K562 (cell line): Measurements from ENCODE around the gene TXNL1. TPM values are rescaled to one million over a fixed set of nuclear protein-coding genes. Genes with fewer than 3 reads are reported as not detected.

Source experiments
- ATAC-seq: fragments of 200-7000 bp; cut with Tn5 transposase; 3 replicates; pipeline ENCODE4 v1.9.1; 2020; ENCODE audit warnings: moderate library complexity
- Bru-seq: library from RNA; stranded (reverse); fragments of 400-500 nt; gene quantifications from one replicate; lab custom pipeline; 2021; lab: Mats Ljungman, UMichigan
- BruChase-seq, 2 experiments: library from RNA; stranded (reverse); fragments of 400-500 nt; gene quantifications; one replicate each; lab custom pipeline; 2021; lab: Mats Ljungman, UMichigan
- BruUV-seq: library from RNA; stranded (reverse); fragments of 400-500 nt; replicated peaks from 2 replicates; lab custom pipeline; 2021; lab: Mats Ljungman, UMichigan
- CTCF ChIA-PET: fragments of 300-600 bp; formaldehyde crosslinking; extraction: SDS; loops from one replicate; lab custom pipeline; 2021; ENCODE audit warnings: low intra/inter-chr PET ratio; lab: Yijun Ruan, JAX
- POLR2A ChIA-PET: fragments of 300-600, 350-650 bp; sonication (Branson Sonifier 250); formaldehyde crosslinking; extraction: SDS; loops from one replicate; lab custom pipeline; 2021; ENCODE audit warnings: antibody characterized with exemption, inconsistent platforms; lab: Yijun Ruan, JAX
- DNase-seq, 4 experiments: peaks; one replicate each; pipeline versions ENCODE4 v3.0.0 to v3.0.0-alpha.2; 2011 to 2018; ENCODE audit warnings: low spot score in 3 of 4, mixed read lengths in 3 of 4; ENCODE audit errors: extremely low read depth in 1 of 4
- FAIRE-seq: peaks from 2 replicates; lab custom pipeline; 2011; peaks lifted over from hg19 to GRCh38; lab: Jason Lieb, UNC
- H2AFZ ChIP-seq: 2 replicates; pipeline ENCODE4 v1.6.0; 2011; ENCODE audit warnings: low read depth, low read length, control low read depth, inconsistent platforms
- H3K27ac ChIP-seq: fragments of 200-600 bp; 3 replicates; pipeline ENCODE4 v1.8.0; 2011; ENCODE audit warnings: low read depth, mild to moderate bottlenecking, control low read depth, inconsistent platforms, low read length, moderate library complexity, mixed read lengths; ENCODE audit errors: extremely low read depth
- H3K27me3 ChIP-seq, 2 experiments: fragments of 300-600 bp in 1 of 2; 2 replicates in 1 of 2; 3 replicates in 1 of 2; pipeline versions ENCODE4 v1.6.0 to v1.8.0; 2011; ENCODE audit warnings: inconsistent platforms in 2 of 2, low read length in 2 of 2, mild to moderate bottlenecking in 1 of 2, mixed read lengths in 1 of 2, moderate library complexity in 1 of 2; ENCODE audit not compliant: control insufficient read depth in 2 of 2, insufficient read depth in 2 of 2
- H3K36me3 ChIP-seq: fragments of 300-600 bp; 3 replicates; pipeline ENCODE4 v1.8.0; 2011; ENCODE audit warnings: mild to moderate bottlenecking, low read length, inconsistent platforms; ENCODE audit not compliant: control insufficient read depth, insufficient read depth
- H3K4me1 ChIP-seq, 2 experiments: fragments of 200-600 bp in 1 of 2; replicated peaks in 1 of 2; 2 replicates in 1 of 2; 3 replicates in 1 of 2; pipeline versions ENCODE4 v1.5.1 to v1.8.0; 2011; ENCODE audit warnings: inconsistent platforms in 2 of 2, low read length in 2 of 2, mild to moderate bottlenecking in 1 of 2, mixed read lengths in 1 of 2, moderate library complexity in 1 of 2; ENCODE audit not compliant: control insufficient read depth in 2 of 2, insufficient read depth in 2 of 2
- H3K4me2 ChIP-seq: 2 replicates; pipeline ENCODE4 v1.6.1; 2011; ENCODE audit warnings: low read length, control low read depth, inconsistent platforms, mixed read lengths; ENCODE audit not compliant: insufficient read depth
- H3K4me3 ChIP-seq: fragments of 200-600 bp; sonication (generic), shearing (Covaris generic); 2 replicates; pipeline ENCODE4 v1.5.1; 2016; ENCODE audit warnings: control low read depth, inconsistent platforms
- H3K79me2 ChIP-seq: fragments of 200-600 bp; 3 replicates; pipeline ENCODE4 v1.8.0; 2011; ENCODE audit warnings: low read length, inconsistent platforms; ENCODE audit not compliant: control insufficient read depth, insufficient read depth
- H3K9ac ChIP-seq, 2 experiments: 2 replicates each; pipeline versions ENCODE4 v1.6.0 to v1.6.1; 2011; ENCODE audit warnings: low read depth in 2 of 2, low read length in 2 of 2, control low read depth in 1 of 2, inconsistent platforms in 1 of 2, mild to moderate bottlenecking in 1 of 2, mixed read lengths in 1 of 2; ENCODE audit not compliant: insufficient read depth in 1 of 2
- H3K9me1 ChIP-seq: one replicate; pipeline ENCODE4 v1.6.0; 2011; ENCODE audit warnings: inconsistent platforms, mild to moderate bottlenecking, low read length, moderate library complexity; ENCODE audit not compliant: control insufficient read depth, insufficient read depth
- H3K9me3 ChIP-seq: replicated peaks from 2 replicates; pipeline ENCODE4 v1.5.1; 2011; ENCODE audit warnings: low read depth, low read length, inconsistent platforms; ENCODE audit not compliant: control insufficient read depth, insufficient read depth
- H4K20me1 ChIP-seq: replicated peaks from 2 replicates; pipeline ENCODE4 v1.6.1; 2011; ENCODE audit warnings: low read length, inconsistent platforms, mixed read lengths; ENCODE audit not compliant: control insufficient read depth, insufficient read depth
- BACH1 ChIP-seq: fragments of 200-800 bp; sonication (Bioruptor generic); IDR thresholded peaks from 2 replicates; pipeline ENCODE4 v1.6.1; 2016; ENCODE audit warnings: missing genetic modification characterization, missing compliant biosample characterization
- CEBPZ ChIP-seq: fragments of 150-350 bp; IDR thresholded peaks from 2 replicates; pipeline ENCODE4 v1.6.1; 2014; ENCODE audit warnings: low read depth, mild to moderate bottlenecking, low read length, borderline replicate concordance
- MTF1 ChIP-seq: fragments of 250-450 bp; sonication (Bioruptor Pico); IDR thresholded peaks from 2 replicates; pipeline ENCODE4 v1.9.0; 2021; ENCODE audit warnings: moderate library complexity, mild to moderate bottlenecking, inconsistent platforms, borderline replicate concordance
- PURB ChIP-seq: sonication (generic); formaldehyde crosslinking; IDR thresholded peaks from 2 replicates; pipeline ENCODE4 v1.9.0; 2021; ENCODE audit warnings: low read depth, mild to moderate bottlenecking, missing genetic modification reagents
- ZBTB5 ChIP-seq: fragments of 450-650 bp; IDR thresholded peaks from 2 replicates; pipeline ENCODE4 v1.6.1; 2017; ENCODE audit warnings: antibody characterized with exemption
- ZBTB8A ChIP-seq: fragments of 450-650 bp; IDR thresholded peaks from 2 replicates; pipeline ENCODE4 v1.6.1; 2018; ENCODE audit warnings: mild to moderate bottlenecking, moderate library complexity; ENCODE audit not compliant: partially characterized antibody
- WGBS: fragments of 100-300 bp; shearing (Covaris generic); methylation state at CpG from one replicate; pipeline ENCODE4 v1.1.6; 2016; ENCODE audit warnings: low coverage, mixed read lengths; ENCODE audit not compliant: insufficient coverage; ENCODE audit errors: missing lambda C conversion rate; 5-methylcytosine and 5-hydroxymethylcytosine counted together
- in situ Hi-C: fragments of 300-500 bp; cut with MboI; formaldehyde crosslinking; loops from 4 replicates; pipeline ENCODE4 v1.15.0; 2018; ENCODE audit warnings: inconsistent platforms, mixed read lengths
- intact Hi-C: fragments of 100-400 bp; cut with micrococcal nuclease; formaldehyde crosslinking; loops from 2 replicates; pipeline ENCODE4 v1.14.2; 2022
- long read RNA-seq, 3 experiments: library from polyadenylated mRNA in 2 of 3; library from RNA in 1 of 3; unstranded in 2 of 3; stranded (forward) in 1 of 3; transcript quantifications; one replicate each; pipeline ENCODE4 v2.0.0, GENCODE V29; 2019 to 2022
- polyA minus RNA-seq, 3 experiments: library from RNA; depleted of rRNA, polyadenylated mRNA; stranded (reverse); fragments of >200 nt; gene quantifications; 2 replicates each; pipeline ENCODE4 v1.2.3, GENCODE V29; 2011
- polyA plus RNA-seq, 8 experiments: library from polyadenylated mRNA; depleted of rRNA in 4 of 8; stranded (reverse) in 5 of 8; unstranded in 3 of 8; fragments of >200 nt; fragmentation: Nextera tagmentation in 2 of 8; fragmentation: Illumina TruSeq in 1 of 8; extraction: Ambion mirVana in 2 of 8; extraction: Trizol in 1 of 8; gene quantifications; 2 replicates each; pipeline versions ENCODE4 v1.2.1 to v1.2.3, GENCODE V29; 2011 to 2014; ENCODE audit warnings: inconsistent platforms in 1 of 8, missing spikeins in 1 of 8
- total RNA-seq, 7 experiments: library from RNA; depleted of rRNA in 6 of 7; stranded (reverse); fragments of >200 nt in 6 of 7; fragmentation: Illumina TruSeq in 2 of 7; extraction: Trizol in 2 of 7; gene quantifications; 2 replicates each; pipeline versions ENCODE4 v1.2.1 to v1.2.3, GENCODE V29; 2011 to 2021; ENCODE audit warnings: low replicate concordance in 1 of 7

The TXNL1 gene
- total RNA-seq (2011; cell fraction: chromatin; rRNA removed; ENCODE audit: low replicate concordance) = 12.5 and 24.9 TPM in 2 replicates
- 7.8 and 10.1 TPM in 2 replicates for total RNA-seq (2011; cell fraction: nucleolus; rRNA removed)
- 21.5 and 43.8 TPM in 2 replicates for total RNA-seq (2011; cell fraction: nucleoplasm; rRNA removed)
- 40.4 and 50.9 TPM in 2 replicates for total RNA-seq (2014; rRNA removed)
- total RNA-seq (2014; rRNA removed; fragmentation: Illumina TruSeq; extraction: Trizol) = 65.8 and 76.3 TPM in 2 replicates
- total RNA-seq (2015; rRNA removed; fragmentation: Illumina TruSeq; extraction: Trizol) = 82.3 and 86.0 TPM in 2 replicates
- total RNA-seq (2021) = 65.4 and 65.7 TPM in 2 replicates
- polyA plus RNA-seq (2011; rRNA removed) = 56.6 and 64.9 TPM in 2 replicates
- polyA plus RNA-seq (2011; cell fraction: cytosol; rRNA removed) = 14.8 and 21.3 TPM in 2 replicates
- polyA plus RNA-seq (2011; cell fraction: nucleus; rRNA removed) = 13.3 and 19.5 TPM in 2 replicates
- polyA plus RNA-seq (2012) = 63.9 and 76.0 TPM in 2 replicates
- polyA plus RNA-seq (2014; fragmentation: Illumina TruSeq; extraction: Trizol) = 74.6 and 103 TPM in 2 replicates
- polyA plus RNA-seq (2014; fragmentation: Nextera tagmentation; extraction: Ambion mirVana) = 10 to 100 TPM; 45.4 to 48.1 TPM
- polyA plus RNA-seq (2014; rRNA removed) = 61.7 and 72.6 TPM in 2 replicates
- polyA minus RNA-seq (2011; rRNA and poly(A)+ RNA removed) = 45.2 and 46.6 TPM in 2 replicates
- polyA minus RNA-seq (2011; cell fraction: cytosol; rRNA and poly(A)+ RNA removed) = 7.9 and 17.8 TPM in 2 replicates
- 12.1 and 16.8 TPM in 2 replicates for polyA minus RNA-seq (2011; cell fraction: nucleus; rRNA and poly(A)+ RNA removed)
- percentile 79 among the genes with signal in this experiment for Bru-seq, nascent RNA
- percentile 86 among the genes with signal in this experiment for BruChase-seq, experiment 1, labeled RNA remaining after a 2-hour chase
- BruChase-seq, experiment 2, labeled RNA remaining after a 6-hour chase = percentile 87 among the genes with signal in this experiment
- long read RNA-seq, experiment 1, full-length matches to known transcripts = 188 of 242 reads
- long read RNA-seq, experiment 1, partial matches to known transcripts = 34 of 242 reads
- long read RNA-seq, experiment 1, other reads (novel, unspliced or antisense) = 20 of 242 reads
- long read RNA-seq, experiment 2, full-length matches to known transcripts = 69 of 122 reads
- long read RNA-seq, experiment 2, partial matches to known transcripts = 25 of 122 reads
- long read RNA-seq, experiment 2, other reads (novel, unspliced or antisense) = 28 of 122 reads
- long read RNA-seq, experiment 3, full-length matches to known transcripts = 160 of 184 reads
- long read RNA-seq, experiment 3, partial matches to known transcripts = 10 of 184 reads
- long read RNA-seq, experiment 3, other reads (novel, unspliced or antisense) = 14 of 184 reads

- peak within 1 kb of the TSS; percentile 92 for H3K27ac ChIP-seq
- H3K9me3 ChIP-seq = peaks cover 4% of the 10 kb centered on the region; the same call in 1 of the 2 replicates
- H3K4me2 ChIP-seq = peak within 1 kb of the TSS; percentile 75
- H3K9ac ChIP-seq = peak within 1 kb of the TSS; percentile 95 to 99
- CTCF ChIA-PET = interaction anchor here (0.7 kb wide), 1 partner anchor 13 kb away, joined by 3 read pairs; no protein-coding TSS in a partner anchor
- peak; percentile 93 to 97 (median 94) for DNase-seq
- WGBS = 4% methylated on average over 25 of the region's 64 CpGs
- H3K4me1 ChIP-seq = peaks cover 0 to 2% of the 10 kb centered on the region in 2 experiments; a peak in 3 of 5 replicates
- peak; percentile 93 for ATAC-seq
- H3K27me3 ChIP-seq = no peaks in the 10 kb centered on the region
- H3K36me3 ChIP-seq = peaks cover 19% of the 10 kb centered on the region; the same call in 2 of the 3 replicates
- H3K4me3 ChIP-seq = peak within 1 kb of the TSS; percentile 76
- H4K20me1 ChIP-seq = peaks cover 9% of the 10 kb centered on the region; the same call in 1 of the 2 replicates
- no TSS peak for BruUV-seq
- H3K79me2 ChIP-seq = peaks cover 49% of the 10 kb centered on the region
- peak; percentile 92 for FAIRE-seq
- no peaks in the 10 kb centered on the region for H3K9me1 ChIP-seq
- in situ Hi-C loops (no loop called here), intact Hi-C loops (loop anchor here (10.0 kb wide), 1 partner anchor 1254 kb away; no protein-coding TSS in a partner anchor)
- POLR2A ChIA-PET = interaction anchor here (0.6 to 1.4 kb wide), 4 partner anchors 13 to 968 kb away, joined by 3 to 10 read pairs (median 4); partner anchors contain the start of gene WDR7
- H2AFZ ChIP-seq = peak within 1 kb of the TSS; percentile 92
- TF ChIP-seq ZBTB8A (no peak), PURB (CRISPR knock-in tag) (no peak), CEBPZ (no peak), BACH1 (tag) (no peak), ZBTB5 (no peak), MTF1 (CRISPR knock-in tag) (no peak)
Measured at GRCh38 chr18:56638232-56639103, at the start of gene TXNL1. TXNL1 (minus strand) TSS chr18:56638592; CDS start chr18:56638440, 152 bp downstream.
